Measurements from ENCODE around the gene ASAP2.

The ASAP2 gene

DNA sequence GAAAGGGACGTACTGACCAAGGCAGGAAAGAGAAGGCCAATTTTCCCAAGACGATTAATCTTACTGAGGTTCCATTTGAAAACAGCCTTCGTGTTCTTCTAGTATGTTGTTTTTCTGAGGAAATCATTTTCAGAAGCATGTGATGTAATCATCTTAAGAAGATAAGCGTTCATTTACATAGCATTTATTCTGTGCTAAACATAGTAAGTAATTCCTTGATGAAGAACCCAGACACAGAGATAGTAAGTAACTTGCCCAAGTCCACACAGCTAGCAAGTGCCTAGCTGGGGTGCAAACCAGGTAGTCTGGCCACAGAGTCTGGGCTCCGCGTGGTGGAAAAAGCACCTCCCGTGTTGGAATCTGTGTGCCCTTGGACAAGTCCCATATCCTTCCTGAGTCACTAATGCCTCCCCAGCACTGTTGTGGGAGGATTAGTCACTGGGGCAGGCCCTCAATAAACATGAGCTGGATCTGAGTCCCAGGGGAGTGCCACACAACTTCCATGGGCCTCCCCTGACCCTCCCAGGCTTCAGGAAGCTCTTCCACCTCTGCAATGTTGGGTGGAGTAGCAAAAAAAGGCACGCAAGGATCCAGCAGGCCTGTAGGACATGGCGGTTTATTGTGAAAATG is 26.9 kb upstream of the ASAP2 start:
- FAIRE-seq (no peak), DNase-seq (ENCODE audit: low spot score) (peak; percentile 91)

DNA sequence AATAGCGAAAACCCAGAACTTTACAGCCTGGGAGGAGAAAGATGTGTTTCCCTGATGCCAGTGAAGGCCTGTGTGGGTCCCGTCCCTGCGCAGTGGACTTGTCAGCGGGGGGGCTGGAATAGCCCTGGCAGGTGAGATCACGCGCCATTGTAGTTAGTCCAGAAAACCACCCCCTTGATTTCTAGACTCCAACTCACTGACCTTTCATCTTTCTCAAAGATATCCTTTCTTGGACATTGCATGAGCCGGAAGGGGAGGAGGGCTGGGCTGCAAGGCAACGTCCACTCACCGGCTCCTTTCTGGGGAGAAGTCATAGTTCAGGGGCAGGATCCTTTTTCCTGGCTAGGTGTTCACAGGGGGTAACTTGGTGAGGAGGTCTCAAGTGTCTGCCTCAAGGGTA is 22.3 kb upstream of the ASAP2 start:
- no peak for FAIRE-seq
- no peak for DNase-seq (ENCODE audit: low spot score)

DNA sequence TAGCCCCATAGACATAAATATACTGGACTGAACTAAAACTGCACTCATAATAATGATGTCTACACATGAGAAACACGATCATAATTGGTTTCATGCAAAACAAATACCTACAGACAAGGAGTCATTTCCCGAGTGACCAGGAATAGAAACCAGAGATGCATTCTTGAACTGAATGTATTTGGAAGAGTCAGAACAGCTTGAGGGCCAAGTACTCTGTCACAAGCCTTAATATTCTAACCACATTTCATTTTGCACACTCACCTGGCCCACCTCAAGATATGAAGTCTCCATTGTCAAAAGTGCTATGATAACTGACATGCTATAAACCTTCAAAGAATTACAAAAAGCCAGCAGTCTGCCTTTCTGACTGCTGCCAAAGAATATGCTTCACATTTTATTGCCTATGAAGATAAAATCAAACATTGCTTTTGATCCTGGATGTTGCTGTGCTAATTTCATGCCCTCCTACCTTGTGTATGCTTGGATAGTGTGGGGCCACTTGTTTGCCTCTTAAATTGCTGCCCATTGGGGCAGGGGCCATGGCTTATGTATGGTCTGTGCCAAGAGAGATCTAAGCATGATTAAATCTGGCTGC is 18.9 kb upstream of the ASAP2 start:
- FAIRE-seq = no peak
- DNase-seq (ENCODE audit: low spot score) = no peak

DNA sequence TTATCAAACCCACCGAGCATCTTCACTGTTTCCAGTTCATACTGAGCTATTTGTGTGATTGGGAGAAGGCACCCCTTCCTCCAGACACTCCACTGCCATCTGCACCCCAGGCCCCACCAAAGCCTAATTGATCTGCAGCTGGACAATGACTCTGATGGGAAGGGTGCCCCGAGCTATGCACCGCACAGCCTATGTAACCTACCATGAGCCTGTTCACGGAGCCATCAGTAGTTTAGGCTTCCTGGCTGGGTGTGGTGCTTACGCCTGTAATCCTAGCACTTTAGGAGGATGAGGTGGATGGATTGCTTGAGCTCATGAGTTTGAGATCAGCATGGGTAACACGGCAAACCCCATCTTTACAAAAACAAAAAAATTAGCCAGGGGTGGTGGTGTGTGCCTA is 17.8 kb upstream of the ASAP2 start:
- no peak for DNase-seq (ENCODE audit: low spot score)
- no peak for FAIRE-seq

DNA sequence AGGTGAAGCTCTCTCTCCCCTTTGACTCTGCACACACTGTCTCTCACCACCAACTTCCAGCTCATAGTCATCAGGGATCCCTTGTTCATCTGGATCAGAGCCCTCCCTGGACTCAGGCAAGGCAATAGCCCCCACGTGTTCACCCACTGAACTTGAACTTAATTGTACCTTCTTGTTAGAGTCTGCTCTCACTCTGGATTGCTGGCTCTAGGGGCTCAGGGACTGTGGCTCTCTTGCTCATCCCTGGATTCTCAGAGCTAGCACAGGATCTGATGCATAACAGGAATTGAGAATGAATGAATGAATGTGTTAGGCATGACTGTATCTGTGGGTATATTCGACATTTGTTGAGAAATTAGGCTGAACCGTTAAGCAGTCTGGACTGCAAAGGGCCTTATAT is 16.7 kb upstream of the ASAP2 start:
- FAIRE-seq = no peak
- no peak for DNase-seq (ENCODE audit: low spot score)

DNA sequence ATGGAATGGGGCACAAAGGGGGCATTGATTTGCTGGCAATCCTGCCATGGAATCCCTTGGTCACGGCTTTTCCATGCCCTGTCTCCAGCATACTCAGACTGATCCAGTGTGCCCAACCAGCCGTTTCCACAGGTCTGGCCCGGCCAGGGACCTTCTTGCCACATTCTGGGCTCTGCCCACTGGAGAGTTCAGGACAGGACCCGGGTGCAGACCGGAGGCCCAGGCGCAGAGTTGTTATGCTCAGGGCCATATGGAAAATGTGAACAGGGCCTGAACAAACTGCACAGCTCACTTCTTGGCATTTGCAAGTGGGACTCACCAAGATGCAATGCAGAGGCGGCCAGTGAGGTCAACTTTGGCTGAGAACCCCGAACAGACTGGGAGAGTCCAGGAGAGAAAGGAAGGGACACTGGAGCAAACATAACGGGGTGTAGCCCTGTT is 15.6 kb upstream of the ASAP2 start:
- FAIRE-seq (no peak), DNase-seq (ENCODE audit: low spot score) (peak; percentile 54)

DNA sequence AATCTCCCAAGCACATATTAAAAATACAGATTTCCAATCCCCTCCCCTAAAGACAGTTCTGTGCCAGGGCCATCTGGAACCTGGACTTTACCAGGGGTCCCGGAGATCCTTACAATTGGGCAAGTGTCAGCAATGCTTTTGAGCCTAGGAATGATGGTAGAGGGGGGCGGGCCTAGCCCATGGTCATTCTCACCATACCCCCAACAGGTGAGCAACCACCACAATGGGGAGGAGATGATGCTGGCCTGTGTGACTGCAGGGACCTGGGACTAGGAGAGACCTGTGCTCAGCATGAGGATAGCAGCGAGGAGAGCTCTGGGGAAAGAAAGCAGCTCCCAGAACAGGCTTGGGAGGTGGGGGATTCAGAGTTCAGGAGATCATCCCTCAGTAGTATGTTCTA is 13.9 kb upstream of the ASAP2 start:
- DNase-seq (ENCODE audit: low spot score) = no peak
- no peak for FAIRE-seq

DNA sequence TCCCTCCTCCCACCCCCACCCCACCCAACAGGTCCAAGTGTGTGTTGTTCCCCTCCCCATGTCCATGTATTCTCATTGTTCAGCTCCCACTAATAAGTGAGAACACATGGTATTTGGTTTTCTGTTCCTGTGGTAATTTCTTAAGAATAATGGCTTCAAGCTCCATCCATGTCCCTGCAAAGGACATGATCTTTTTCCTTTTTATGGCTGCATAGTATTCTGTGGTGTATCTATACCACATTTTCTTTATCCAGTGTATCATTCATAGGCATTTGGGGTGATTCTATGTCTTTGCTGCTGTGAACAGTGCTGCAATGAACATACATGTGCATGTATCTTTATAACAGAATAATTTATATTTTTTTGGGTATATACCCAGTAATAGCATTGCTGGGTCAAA is 12.3 kb upstream of the ASAP2 start:
- no peak for DNase-seq (ENCODE audit: low spot score)
- no peak for FAIRE-seq

DNA sequence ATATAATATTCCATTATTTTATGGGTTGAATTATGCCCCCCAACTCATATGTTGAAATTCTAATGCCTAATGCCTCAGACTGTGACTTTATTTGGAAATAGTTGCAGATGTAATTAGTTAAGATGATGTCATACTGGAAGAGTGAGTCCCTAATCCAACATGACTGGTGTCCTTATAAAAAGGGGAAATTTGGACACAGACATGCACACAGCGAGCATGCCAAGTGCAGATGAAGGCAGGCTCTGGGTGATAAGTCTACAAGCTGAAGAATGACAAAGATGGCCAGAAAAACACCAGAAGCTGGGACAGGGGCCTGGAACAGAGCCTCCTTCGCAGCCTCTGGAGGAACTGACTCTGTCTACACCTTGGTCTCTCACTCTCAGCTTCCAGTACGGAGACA is 10.0 kb upstream of the ASAP2 start:
- DNase-seq (ENCODE audit: low spot score) (no peak), FAIRE-seq (no peak)

DNA sequence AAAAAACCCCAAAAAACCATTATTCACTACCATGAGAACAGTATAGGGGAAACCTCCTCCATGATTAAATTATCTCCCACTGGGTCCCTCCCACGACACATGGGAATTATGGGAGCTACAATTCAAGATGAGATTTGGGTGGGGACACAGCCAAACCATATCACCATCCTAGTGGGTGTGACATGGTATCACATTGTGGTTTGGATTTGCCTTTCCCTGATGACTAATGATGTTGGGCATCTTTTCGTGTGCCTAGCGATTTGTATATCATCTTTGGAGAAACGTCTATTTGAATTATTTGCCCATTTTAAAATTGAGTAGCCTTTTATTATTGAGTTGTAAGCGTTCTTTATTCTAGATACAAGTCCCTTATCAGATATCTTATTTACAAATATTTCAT is 8.7 kb upstream of the ASAP2 start:
- FAIRE-seq = no peak
- DNase-seq (ENCODE audit: low spot score) = no peak

DNA sequence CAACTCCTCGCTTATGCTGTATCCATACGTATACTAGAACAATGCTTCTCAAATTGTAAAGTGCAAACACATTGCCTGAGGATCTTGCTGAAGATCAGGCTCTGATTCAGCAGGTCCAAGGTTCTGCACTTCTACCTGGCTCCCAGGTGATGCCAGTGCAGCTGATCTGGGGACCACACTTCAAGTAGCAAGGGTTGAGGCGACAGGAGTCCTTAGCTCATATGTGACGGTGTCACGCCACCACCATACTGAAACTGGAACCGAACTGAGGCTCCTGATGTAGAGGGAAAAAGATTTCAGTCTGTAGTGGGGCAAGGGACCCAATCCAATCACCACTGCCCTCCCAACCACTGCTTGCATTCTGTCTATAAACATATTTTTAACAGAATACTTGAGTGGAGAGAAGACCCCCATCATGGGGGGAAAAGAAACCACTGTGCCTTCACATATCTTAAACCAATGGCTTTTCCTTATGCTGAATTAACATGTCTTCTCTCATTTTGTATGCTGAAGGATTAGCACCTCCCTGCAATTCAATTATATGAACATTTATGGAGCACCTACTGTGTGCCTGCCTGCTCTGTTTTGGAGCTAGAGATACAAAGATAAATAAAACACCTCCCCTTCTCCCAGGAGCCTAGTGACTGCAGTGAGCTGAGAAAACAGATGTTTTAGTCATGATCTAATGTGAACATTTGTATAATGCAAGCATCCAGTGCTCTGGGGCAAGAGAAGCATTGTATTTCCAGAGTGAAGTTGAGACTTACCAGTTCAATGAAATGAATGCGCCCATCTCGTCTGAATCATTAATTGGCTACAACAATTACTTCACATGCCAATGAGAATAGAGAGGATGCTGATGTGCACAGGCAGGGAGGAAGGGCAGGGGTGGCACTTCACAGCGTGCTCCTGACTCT is 6.6 kb upstream of the ASAP2 start:
- FAIRE-seq (no peak), DNase-seq (ENCODE audit: low spot score) (no peak)

DNA sequence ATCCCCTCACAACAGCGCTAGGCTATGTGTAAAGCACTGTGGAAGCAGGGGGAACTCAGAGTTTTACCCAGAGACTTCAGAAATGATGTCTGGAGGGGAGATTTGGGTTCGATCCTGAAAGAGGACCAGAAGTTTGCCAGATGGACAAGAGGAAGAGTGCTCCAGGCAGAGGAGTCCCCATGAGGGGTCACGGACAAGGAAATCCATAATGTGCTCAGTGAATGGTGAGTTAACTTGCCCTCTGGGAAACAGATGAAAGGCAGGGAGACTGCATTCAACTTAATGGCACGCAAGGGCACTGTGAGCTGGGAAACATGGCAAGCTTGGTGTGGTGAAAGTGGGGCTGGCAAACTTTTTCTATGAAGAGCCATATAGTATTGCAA is 6.0 kb upstream of the ASAP2 start:
- DNase-seq (ENCODE audit: low spot score) (no peak), FAIRE-seq (no peak)

DNA sequence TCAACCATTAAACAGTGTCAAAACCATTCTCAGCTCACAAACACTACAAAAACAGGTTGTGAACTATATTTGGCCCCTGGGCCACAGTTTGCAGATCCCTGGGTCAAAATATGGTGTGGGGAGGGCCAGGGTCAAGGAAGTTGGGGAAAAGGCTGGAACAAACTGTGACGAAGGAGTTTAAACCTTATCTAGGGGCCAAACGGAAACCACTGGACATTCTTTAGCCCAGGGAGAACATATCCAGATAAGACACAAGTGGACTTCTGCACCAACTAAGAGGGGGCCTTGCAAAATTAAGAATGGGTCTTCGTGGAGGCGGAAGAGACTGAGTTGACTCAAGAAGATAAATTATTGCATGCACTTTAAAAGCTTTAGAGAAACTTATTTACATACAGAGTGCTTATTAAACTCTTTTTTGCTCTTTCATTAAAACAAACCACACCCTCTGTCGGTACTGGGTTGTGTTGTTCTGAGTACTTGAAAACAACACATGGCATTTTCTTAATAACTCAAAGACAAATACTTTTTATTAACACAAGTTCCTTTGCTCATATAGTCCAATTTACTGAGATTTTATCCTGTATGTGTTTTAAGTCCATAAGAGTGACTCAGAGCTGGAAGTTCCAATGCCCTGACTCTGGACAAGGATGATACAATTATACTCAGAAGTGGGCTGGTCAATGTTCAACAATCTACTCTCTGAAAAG is 5.3 kb upstream of the ASAP2 start:
- FAIRE-seq = no peak
- no peak for DNase-seq (ENCODE audit: low spot score)

DNA sequence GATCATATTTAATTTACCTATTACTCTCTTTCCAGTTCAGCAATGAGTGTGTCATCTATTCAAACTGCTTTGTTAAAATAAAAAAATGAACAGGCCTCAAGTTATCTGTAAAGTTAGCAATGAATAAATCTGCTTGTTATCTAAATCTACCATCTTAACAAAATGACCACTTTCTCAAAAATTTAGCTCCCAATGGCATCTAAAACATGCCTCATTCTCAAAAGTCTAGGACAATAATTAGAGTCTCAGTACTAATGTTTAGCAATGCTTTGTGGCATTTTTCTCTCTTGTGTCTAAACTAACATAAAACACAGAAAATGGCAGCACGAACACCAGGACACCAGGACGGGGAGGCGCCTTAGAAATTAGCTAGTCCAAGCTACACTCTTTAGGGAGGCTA is 3.6 kb upstream of the ASAP2 start:
- no peak for FAIRE-seq

DNA sequence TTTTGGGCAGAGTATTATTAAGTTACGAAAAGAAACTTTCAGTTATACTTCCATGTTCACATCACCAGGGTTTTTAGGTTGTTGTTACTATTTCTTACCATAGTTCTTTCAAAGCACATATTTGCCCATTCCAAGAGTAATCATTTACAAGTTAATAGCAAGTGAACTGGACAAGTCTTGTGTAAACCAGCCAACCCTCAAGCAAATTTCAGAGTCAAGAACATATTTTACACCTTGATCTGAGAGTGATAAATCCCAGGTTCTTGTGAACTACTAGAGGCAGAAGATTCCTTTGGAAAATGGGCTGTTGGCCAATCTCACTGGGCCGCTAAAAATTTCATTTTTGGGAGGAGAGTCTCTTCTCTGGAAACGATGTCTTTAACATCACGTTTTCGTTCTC is 2.7 kb upstream of the ASAP2 start:
- DNase-seq (ENCODE audit: low spot score) = no peak
- FAIRE-seq = no peak

More for the DNA sequence above, 3.6 kb upstream of the ASAP2 start:
- no peak for DNase-seq (ENCODE audit: low spot score)

DNA sequence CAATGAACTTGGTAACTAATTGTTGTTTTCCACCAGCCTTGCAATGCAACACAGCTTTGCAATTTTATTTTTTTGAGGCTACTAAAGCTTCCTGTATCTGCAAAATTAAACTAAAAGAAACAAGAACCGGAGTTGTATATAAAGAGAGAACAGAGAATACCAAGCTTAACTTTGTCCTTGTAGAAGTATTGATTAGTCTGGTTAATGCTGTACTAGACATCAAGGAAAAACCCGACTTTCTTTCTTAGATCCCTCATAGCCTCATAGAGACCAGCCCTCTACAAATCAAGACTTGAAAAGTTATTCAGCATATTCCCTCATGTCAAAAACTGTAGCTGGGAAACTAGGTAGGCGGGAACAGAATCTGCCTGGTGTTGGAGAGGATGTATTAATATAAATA is 1.7 kb upstream of the ASAP2 start:
- FAIRE-seq (no peak), DNase-seq (ENCODE audit: low spot score) (no peak)

DNA sequence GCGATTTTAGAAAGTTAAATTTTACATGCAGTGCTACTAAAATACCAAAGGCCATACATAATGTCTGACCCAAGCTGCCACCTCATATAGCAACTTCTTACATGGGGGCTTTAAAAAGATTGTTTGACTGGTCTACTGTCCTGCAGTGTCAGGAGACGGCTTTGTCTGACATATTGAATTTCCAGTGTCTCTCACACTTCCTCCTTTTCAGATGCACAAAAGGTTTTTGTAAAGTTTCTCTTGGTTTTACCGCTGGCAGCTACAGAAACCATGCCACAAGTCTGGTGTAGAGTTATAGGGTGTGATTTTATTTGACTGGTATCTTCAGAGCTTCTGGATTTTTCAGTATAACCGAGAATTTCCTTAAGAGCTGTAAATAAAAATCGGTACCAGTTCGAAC is 1.1 kb upstream of the ASAP2 start:
- DNase-seq (ENCODE audit: low spot score) (no peak), FAIRE-seq (no peak)

DNA sequence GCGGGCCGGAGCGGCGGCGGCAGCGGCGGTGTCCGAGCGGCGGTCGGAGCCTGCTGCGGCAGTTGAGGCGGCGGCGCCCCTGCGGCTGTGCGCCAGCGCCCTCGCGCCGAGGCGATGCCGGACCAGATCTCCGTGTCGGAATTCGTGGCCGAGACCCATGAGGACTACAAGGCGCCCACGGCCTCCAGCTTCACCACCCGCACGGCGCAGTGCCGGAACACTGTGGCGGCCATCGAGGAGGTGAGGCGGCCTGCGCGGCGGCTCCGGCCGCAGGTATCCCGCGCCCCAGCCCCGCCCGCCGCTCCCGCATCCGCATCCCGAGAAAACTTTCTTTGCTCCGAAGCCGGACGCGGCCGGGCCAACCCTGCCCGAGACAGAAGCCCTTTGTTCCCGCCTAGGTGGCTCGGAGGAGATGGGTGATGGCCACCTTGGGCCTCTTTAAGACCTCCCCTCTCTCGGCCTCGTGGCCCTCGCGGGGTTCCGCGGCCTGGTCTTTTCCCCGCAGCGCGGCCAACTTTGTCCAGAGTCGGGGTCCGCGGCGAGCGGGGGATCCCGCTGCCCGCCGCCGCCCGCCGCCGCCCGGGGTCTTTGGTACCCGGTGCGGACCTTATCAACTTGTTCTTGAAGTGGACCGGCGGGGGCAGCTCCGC is 504 bp downstream of the ASAP2 start:
- no peak for DNase-seq (ENCODE audit: low spot score)

DNA sequence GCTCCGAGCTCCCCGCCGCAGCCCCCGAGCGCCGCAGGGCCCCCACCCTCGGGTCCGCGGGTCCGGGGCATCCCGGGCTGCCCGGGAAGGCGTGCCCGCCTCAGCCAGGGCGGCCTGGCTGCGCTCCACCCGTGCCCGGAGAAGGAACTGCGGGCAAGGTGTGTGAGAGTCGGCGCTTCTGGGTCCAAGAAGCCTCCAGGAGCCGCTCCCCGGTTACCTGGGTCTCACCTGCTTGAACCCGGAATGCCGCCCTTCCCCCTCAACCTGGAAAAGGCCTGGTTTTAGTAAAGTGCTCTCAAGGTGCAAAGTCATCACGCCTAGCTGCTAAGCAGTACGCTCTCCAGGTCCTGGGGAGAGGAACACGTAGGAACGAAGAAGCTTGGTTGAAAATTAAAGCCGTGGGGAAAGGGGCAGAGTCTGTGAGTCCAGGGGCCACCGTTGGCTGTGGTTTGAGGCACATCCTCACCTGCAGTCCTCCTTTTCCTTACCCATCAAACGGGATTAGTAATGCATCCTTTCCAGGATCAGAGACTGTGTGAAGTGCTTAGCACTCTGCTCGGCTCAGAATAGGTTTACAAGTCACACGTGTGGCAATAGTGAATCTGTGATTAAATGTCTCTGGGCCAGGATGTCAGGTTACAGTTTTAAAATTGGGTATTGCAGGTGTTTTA is 1.2 kb downstream of the ASAP2 start:
- DNase-seq (ENCODE audit: low spot score) (no peak), FAIRE-seq (no peak)

More for the DNA sequence above, 504 bp downstream of the ASAP2 start:
- FAIRE-seq = no peak

DNA sequence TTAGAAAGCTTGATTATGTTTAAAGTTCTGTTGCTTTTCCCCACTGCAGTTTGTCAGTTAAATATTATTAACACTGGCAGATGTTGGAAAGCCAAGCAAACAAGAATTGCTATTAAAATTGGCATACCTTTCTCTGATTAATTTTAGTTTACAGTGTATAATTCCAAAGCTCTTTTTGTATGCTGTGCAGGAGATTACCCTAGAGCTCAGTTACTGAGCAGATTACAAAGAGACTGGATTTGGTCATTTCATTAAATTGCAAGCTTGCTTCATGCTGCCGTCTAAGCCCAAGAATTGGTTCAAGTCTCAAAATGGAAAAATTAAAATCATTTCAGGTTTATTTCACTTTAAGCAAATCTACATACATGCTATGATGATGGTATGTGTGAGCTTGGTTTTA is 2.3 kb downstream of the ASAP2 start:
- no peak for FAIRE-seq
- DNase-seq (ENCODE audit: low spot score) = no peak

DNA sequence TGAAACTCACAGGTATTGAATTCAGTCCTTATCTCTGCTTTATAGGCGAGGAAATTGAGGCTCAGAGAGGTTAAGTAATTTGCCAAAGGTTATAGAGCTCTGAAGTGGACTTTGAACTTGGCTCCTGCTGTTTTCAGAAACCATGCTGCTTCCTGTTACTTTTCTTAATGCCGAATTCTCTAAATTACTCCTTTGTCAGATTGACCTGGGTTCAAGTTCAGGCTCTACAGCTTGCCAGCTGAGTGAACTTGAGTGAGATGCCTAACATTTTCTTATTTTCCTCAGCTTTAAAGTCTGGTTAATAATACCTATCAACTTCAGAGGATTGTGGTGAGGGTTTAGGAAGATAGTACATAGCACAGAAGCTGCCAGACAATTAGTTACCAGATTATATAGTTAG is 3.4 kb downstream of the ASAP2 start:
- FAIRE-seq (no peak), DNase-seq (ENCODE audit: low spot score) (no peak)

Measured in urothelium cell line (cell line).